Activated naive CD4-positive, alpha-beta T cell treated with anti-CD3 and anti-CD28 coated beads, Interleukin-2, amount 50 U/mL, for 16 hours (primary cell): Measurements from ENCODE around the gene BCL2L13.
A peak's percentile ranks its signal among the peaks of the same experiment; 100 is the strongest.
"Not testable (repeated sequence)": the region's sequence is repeated elsewhere in the genome, so short reads cannot be mapped to it uniquely, and the experiment has no call there.

ENCODE experiments used
- DNase-seq: peaks from one replicate; pipeline ENCODE4 v3.0.0-alpha.2; 2020

BCL2L13 gene

GRCh38 chr22:17764852-17765251 lies 126.3 kb downstream of the BCL2L13 start:
- DNase-seq, result not testable (repeated sequence)

- DNase-seq, result peak; percentile 51
These were observed 128.9 kb downstream of the BCL2L13 start for GRCh38 chr22:17767233-17768065.

GRCh38 chr22:17769013-17769715 lies 130.6 kb downstream of the BCL2L13 start:
- no peak for DNase-seq

GRCh38 chr22:17769716-17770082 lies 131.1 kb downstream of the BCL2L13 start:
- DNase-seq, result no peak

GRCh38 chr22:17770180-17771077 lies 131.9 kb downstream of the BCL2L13 start:
- DNase-seq, result no peak

- no peak for DNase-seq
These were observed 133.8 kb downstream of the BCL2L13 start for GRCh38 chr22:17772249-17772957.

GRCh38 chr22:17772958-17773605 lies 134.5 kb downstream of the BCL2L13 start:
- no peak for DNase-seq

GRCh38 chr22:17773606-17774205 lies 135.1 kb downstream of the BCL2L13 start:
- DNase-seq, result peak; percentile 52

- peak; percentile 42 for DNase-seq
These were observed 135.8 kb downstream of the BCL2L13 start, which contains the start of gene BID for GRCh38 chr22:17774206-17774925. Gene BID (minus strand): TSS chr22:17774469. CDS start chr22:17750116, 24,353 bp downstream.

GRCh38 chr22:17774926-17775685 lies 136.5 kb downstream of the BCL2L13 start:
- DNase-seq, result no peak

- no peak for DNase-seq
These were observed 137.4 kb downstream of the BCL2L13 start for GRCh38 chr22:17775781-17776465.

GRCh38 chr22:17777005-17777716 lies 138.6 kb downstream of the BCL2L13 start:
- DNase-seq, result peak; percentile 64

GRCh38 chr22:17777717-17778044 lies 139.1 kb downstream of the BCL2L13 start:
- no peak for DNase-seq

- DNase-seq, result no peak
These were observed 139.9 kb downstream of the BCL2L13 start for GRCh38 chr22:17778412-17778976.

GRCh38 chr22:17779286-17780115 lies 140.9 kb downstream of the BCL2L13 start:
- no peak for DNase-seq

- DNase-seq, result no peak
These were observed 141.7 kb downstream of the BCL2L13 start for GRCh38 chr22:17780116-17780740.
